Body of pancreas (tissue), 4 donors: ENCODE results near the gene MYO9B. TPM values are rescaled to one million over a fixed set of nuclear protein-coding genes. Genes with fewer than 3 reads are reported as not detected.

Experiments used
- ATAC-seq: fragments of 150-250 bp; one replicate; pipeline ENCODE4 v1.9.1; 2016
- DNase-seq, 4 donors: peaks; one replicate each; pipeline ENCODE4 v3.0.0-alpha.2; 2019
- H3K27ac ChIP-seq, 4 donors: fragments of 200-600 bp; sonication (generic); 1 replicate in 3 of 4; 2 replicates in 1 of 4; pipeline versions ENCODE4 v1.5.1 to v1.6.1; 2016 to 2019; ENCODE audit warnings: mild to moderate bottlenecking in 1 of 4, mixed read lengths in 1 of 4, moderate library complexity in 1 of 4
- H3K27me3 ChIP-seq, 2 donors: fragments of 200-600 bp; sonication (generic); one replicate each; pipeline ENCODE4 v1.6.0; 2016; ENCODE audit warnings: mild to moderate bottlenecking in 1 of 2
- H3K36me3 ChIP-seq, 2 donors: fragments of 200-600 bp; sonication (generic); replicated peaks in 1 of 2; 2 replicates each; pipeline ENCODE4 v1.5.1; 2016; ENCODE audit warnings: low read depth in 2 of 2; ENCODE audit not compliant: insufficient read depth in 1 of 2
- H3K4me1 ChIP-seq: fragments of 200-600 bp; sonication (generic); one replicate; pipeline ENCODE4 v1.6.0; 2016
- H3K4me3 ChIP-seq, 2 donors: fragments of 200-600 bp; sonication (generic); 1 replicate in 1 of 2; 2 replicates in 1 of 2; pipeline ENCODE4 v1.5.1; 2016 to 2019
- H3K9me3 ChIP-seq, 3 donors: fragments of 200-600 bp; sonication (generic); 1 replicate in 2 of 3; 2 replicates in 1 of 3; pipeline ENCODE4 v1.5.1; 2016
- CTCF ChIP-seq, 7 experiments: fragments of 450-650 bp in 4 of 7; fragments of 200-600 bp in 3 of 7; sonication (generic) in 3 of 7; IDR thresholded peaks; one replicate each; pipeline ENCODE4 v1.5.1; 2016 to 2019; ENCODE audit warnings: antibody characterized with exemption in 7 of 7
- POLR2A ChIP-seq, 3 donors: fragments of 450-650 bp; IDR thresholded peaks; one replicate each; pipeline ENCODE4 v1.6.1; 2016; ENCODE audit warnings: antibody characterized with exemption in 3 of 3, mild to moderate bottlenecking in 2 of 3
- WGBS, 2 donors: methylation state at CpG; one replicate each; pipeline ENCODE4 v1.1.5; 2017; 5-methylcytosine and 5-hydroxymethylcytosine counted together
- intact Hi-C: fragments of 100-400 bp; cut with DNase I; formaldehyde crosslinking; loops from one replicate; pipeline ENCODE4 v1.15.1; 2023
- total RNA-seq, 2 donors: library from RNA; depleted of rRNA; stranded (reverse); fragments of >200 nt; gene quantifications; one replicate each; pipeline ENCODE4 v1.1.0, GENCODE V29; 2016

Gene MYO9B
- total RNA-seq, 2 donors from 2014 or later, result 26.2 to 56.0 TPM

GRCh38 chr19:17041976-17042375, 33.6 kb upstream of the MYO9B start:
- TF ChIP-seq POLR2A (IDR thresholded peaks at IDR 0.05) (no peak), CTCF (IDR thresholded peaks at IDR 0.05) (no peak)
- Histone ChIP-seq H3K27ac (no peak overlapping the region), H3K4me1 (no peaks in the 10 kb centered on the region), H3K27me3 (no peaks in the 10 kb centered on the region), H3K9me3 (no peaks in the 10 kb centered on the region), H3K4me3 (no peak overlapping the region), H3K36me3 (no peaks in the 10 kb centered on the region)
- intact Hi-C loops, result no loop called here
- WGBS, 2 donors, result 26 to 33% methylated on average over 11 of the region's 11 CpGs
- no peak for DNase-seq
- ATAC-seq, result no peak

- intact Hi-C loops, result no loop called here
- Histone ChIP-seq H3K4me1 (no peaks in the 10 kb centered on the region), H3K27me3 (no peaks in the 10 kb centered on the region), H3K27ac (no peak overlapping the region), H3K36me3 (no peaks in the 10 kb centered on the region), H3K9me3 (no peaks in the 10 kb centered on the region), H3K4me3 (no peak overlapping the region)
- WGBS, 2 donors, result 23 to 54% methylated on average over 3 to 7 of the region's 7 CpGs
- ATAC-seq, result no peak
- no peak for DNase-seq
- TF ChIP-seq CTCF (IDR thresholded peaks at IDR 0.05) (no peak), POLR2A (IDR thresholded peaks at IDR 0.05) (no peak)
Observed at GRCh38 chr19:17043744-17044143, 31.8 kb upstream of the MYO9B start.

- ATAC-seq, result no peak
- intact Hi-C loops, result no loop called here
Observed at GRCh38 chr19:17045907-17046502, 29.6 kb upstream of the MYO9B start.

GRCh38 chr19:17048885-17049453, 26.6 kb upstream of the MYO9B start:
- ATAC-seq (no peak), DNase-seq (no peak)
- no peaks in the 10 kb centered on the region for H3K9me3 ChIP-seq
- no peak for TF ChIP-seq CTCF (IDR thresholded peaks at IDR 0.05)
- TF ChIP-seq POLR2A (IDR thresholded peaks at IDR 0.05), result no peak
- no peak overlapping the region for H3K4me3 ChIP-seq
- peaks cover 0 to 4% of the 10 kb centered on the region in 2 donors for H3K36me3 ChIP-seq
- H3K4me1 ChIP-seq, result no peaks in the 10 kb centered on the region
- no peaks in the 10 kb centered on the region for H3K27me3 ChIP-seq
- no peak overlapping the region for H3K27ac ChIP-seq
- intact Hi-C loops, result no loop called here
- 85 to 86% methylated on average over 10 to 16 of the region's 16 CpGs for WGBS, 2 donors

More at GRCh38 chr19:17045907-17046502, 29.6 kb upstream of the MYO9B start:
- no peak for DNase-seq
- WGBS, 2 donors, result 75 to 88% methylated on average over 4 to 5 of the region's 5 CpGs
- Histone ChIP-seq H3K9me3 (no peaks in the 10 kb centered on the region), H3K36me3 (no peaks in the 10 kb centered on the region), H3K27me3 (no peaks in the 10 kb centered on the region), H3K4me3 (no peak overlapping the region), H3K4me1 (no peaks in the 10 kb centered on the region), H3K27ac (no peak overlapping the region)
- TF ChIP-seq CTCF (IDR thresholded peaks at IDR 0.05) (no peak), POLR2A (IDR thresholded peaks at IDR 0.05) (no peak)
